HCT116 (cell line): ENCODE results near the gene RSRC1. TPM values are rescaled to one million over a fixed set of nuclear protein-coding genes. Genes with fewer than 3 reads are reported as not detected.
A peak's percentile ranks its signal among the peaks of the same experiment; 100 is the strongest.

Source experiments
- ATAC-seq: fragments of 200-7000 bp; cut with Tn5 transposase; 2 replicates; pipeline ENCODE4 v1.9.1; 2020; ENCODE audit warnings: mild to moderate bottlenecking, moderate library complexity
- BruUV-seq: library from RNA; stranded (reverse); fragments of 400-500 nt; replicated peaks from 2 replicates; lab custom pipeline; 2021; lab: Mats Ljungman, UMichigan
- CTCF ChIA-PET: fragments of 300-600 bp; sonication (Branson Sonifier 250); formaldehyde crosslinking; loops from one replicate; lab custom pipeline; 2021; ENCODE audit warnings: antibody characterized with exemption; lab: Charles Lee
- POLR2A ChIA-PET: fragments of 300-600, 350-600 bp; sonication (Branson Sonifier 250); formaldehyde crosslinking; loops from one replicate; lab custom pipeline; 2021; ENCODE audit warnings: antibody characterized with exemption; lab: Charles Lee
- RAD21 ChIA-PET, 2 experiments: fragments of 300-600 bp; sonication (Branson Sonifier 250); formaldehyde crosslinking; loops; one replicate each; lab custom pipeline; 2023; ENCODE audit warnings: low total read pairs in 2 of 2; ENCODE audit not compliant: uncharacterized antibody in 2 of 2, unreplicated experiment in 2 of 2, low non-redundant PET in 1 of 2; lab: Charles Lee
- DNase-seq: peaks from one replicate; pipeline ENCODE4 v3.0.0-alpha.2; 2010; ENCODE audit warnings: low read depth, low spot score
- H2AFZ ChIP-seq: fragments of 200-600 bp; shearing (Covaris generic), sonication (generic); 2 replicates; pipeline ENCODE4 v1.6.1; 2017; ENCODE audit warnings: low read depth, mixed run types, mixed read lengths, antibody characterized with exemption, low read length; ENCODE audit not compliant: poor library complexity, severe bottlenecking
- H3K27ac ChIP-seq: 2 replicates; pipeline ENCODE4 v1.5.1; 2012; ENCODE audit warnings: low read depth, low read length
- H3K27me3 ChIP-seq: fragments of 200-600 bp; sonication (generic); 2 replicates; pipeline ENCODE4 v1.6.1; 2016; ENCODE audit warnings: mixed run types, low read length, mixed read lengths; ENCODE audit not compliant: insufficient read depth
- H3K36me3 ChIP-seq, 2 experiments: fragments of 200-500 bp in 1 of 2; fragments of 200-600 bp in 1 of 2; sonication (Bioruptor generic) in 1 of 2; sonication (generic) in 1 of 2; 2 replicates each; pipeline versions ENCODE4 v1.5.1 to v1.6.1; 2014 to 2016; ENCODE audit warnings: low read length in 2 of 2, inconsistent platforms in 1 of 2, mixed read lengths in 1 of 2, mixed run types in 1 of 2; ENCODE audit not compliant: insufficient read depth in 2 of 2, control insufficient read depth in 1 of 2
- H3K4me1 ChIP-seq, 2 experiments: fragments of 200-600 bp in 1 of 2; sonication (generic) in 1 of 2; 2 replicates each; pipeline versions ENCODE4 v1.5.1 to v1.6.1; 2012 to 2017; ENCODE audit warnings: low read length in 2 of 2, inconsistent platforms in 1 of 2, mild to moderate bottlenecking in 1 of 2, mixed read lengths in 1 of 2, mixed run types in 1 of 2, moderate library complexity in 1 of 2; ENCODE audit not compliant: insufficient read depth in 2 of 2, control insufficient read depth in 1 of 2
- H3K4me2 ChIP-seq: fragments of 200-600 bp; sonication (generic); 2 replicates; pipeline ENCODE4 v1.6.1; 2017; ENCODE audit warnings: mixed run types, low read length, mixed read lengths
- H3K4me3 ChIP-seq, 2 experiments: fragments of 200-600 bp in 1 of 2; sonication (generic) in 1 of 2; replicated peaks in 1 of 2; 2 replicates each; pipeline ENCODE4 v1.5.1; 2011 to 2016; ENCODE audit warnings: low read length in 2 of 2, control low read depth in 1 of 2, low read depth in 1 of 2, mild to moderate bottlenecking in 1 of 2, mixed read lengths in 1 of 2, mixed run types in 1 of 2
- H3K79me2 ChIP-seq: fragments of 200-600 bp; sonication (generic); 2 replicates; pipeline ENCODE4 v1.6.1; 2017; ENCODE audit warnings: mild to moderate bottlenecking, mixed run types, low read length, moderate library complexity, mixed read lengths; ENCODE audit not compliant: insufficient read depth
- H3K9ac ChIP-seq: fragments of 200-600 bp; sonication (generic); 2 replicates; pipeline ENCODE4 v1.6.1; 2016; ENCODE audit warnings: low read length, mixed read lengths
- H3K9me2 ChIP-seq: fragments of 200-600 bp; sonication (generic), shearing (Covaris generic); 2 replicates; pipeline ENCODE4 v1.6.1; 2017; ENCODE audit warnings: mixed run types, mild to moderate bottlenecking, moderate library complexity; ENCODE audit not compliant: insufficient read depth
- H3K9me3 ChIP-seq, 2 experiments: fragments of 200-500 bp in 1 of 2; fragments of 200-600 bp in 1 of 2; sonication (Bioruptor generic) in 1 of 2; sonication (generic) in 1 of 2; 2 replicates each; pipeline ENCODE4 v1.6.1; 2014 to 2017; ENCODE audit warnings: low read length in 2 of 2, mixed read lengths in 2 of 2, inconsistent platforms in 1 of 2, low read depth in 1 of 2, mild to moderate bottlenecking in 1 of 2, mixed run types in 1 of 2, moderate library complexity in 1 of 2; ENCODE audit not compliant: control insufficient read depth in 1 of 2, insufficient read depth in 1 of 2
- H4K20me1 ChIP-seq: fragments of 200-600 bp; sonication (generic), shearing (Covaris generic); 2 replicates; pipeline ENCODE4 v1.6.1; 2017; ENCODE audit warnings: mixed run types, mild to moderate bottlenecking, moderate library complexity; ENCODE audit not compliant: insufficient read depth
- CEBPB ChIP-seq: IDR thresholded peaks from 2 replicates; pipeline ENCODE4 v1.6.1; 2012; ENCODE audit warnings: low read depth
- EGR1 ChIP-seq: IDR thresholded peaks from 2 replicates; pipeline ENCODE4 v1.6.1; 2012; ENCODE audit warnings: low read depth
- JUND ChIP-seq: IDR thresholded peaks from 2 replicates; pipeline ENCODE4 v1.6.1; 2012
- SP1 ChIP-seq: IDR thresholded peaks from 2 replicates; pipeline ENCODE4 v1.6.1; 2012; ENCODE audit warnings: low read depth
- TCF7L2 ChIP-seq: IDR thresholded peaks from 2 replicates; pipeline ENCODE4 v1.7.0; 2011; ENCODE audit warnings: borderline replicate concordance, inconsistent platforms; ENCODE audit not compliant: insufficient read depth, insufficient read length; ENCODE audit errors: extremely low read depth
- intact Hi-C: fragments of 100-400 bp; cut with micrococcal nuclease; formaldehyde crosslinking; loops from 2 replicates; pipeline ENCODE4 v1.10.0; 2022
- total RNA-seq: library from RNA; stranded (reverse); gene quantifications from one replicate; pipeline ENCODE4 v1.2.1, GENCODE V29; 2021; ENCODE audit not compliant: unreplicated experiment
- TF ChIP-seq, protein P1 (sequence below): IDR thresholded peaks from 2 replicates; pipeline ENCODE4 v1.6.1; 2012
- TF ChIP-seq, protein P2 (sequence below): IDR thresholded peaks from 2 replicates; pipeline ENCODE4 v1.6.1; 2011; ENCODE audit warnings: mild to moderate bottlenecking, low read length, moderate library complexity; ENCODE audit not compliant: insufficient replicate concordance; ENCODE audit errors: extremely low read depth

RSRC1 gene
- total RNA-seq, 1 experiment from 2014 or later = 37.1 TPM

DNA sequence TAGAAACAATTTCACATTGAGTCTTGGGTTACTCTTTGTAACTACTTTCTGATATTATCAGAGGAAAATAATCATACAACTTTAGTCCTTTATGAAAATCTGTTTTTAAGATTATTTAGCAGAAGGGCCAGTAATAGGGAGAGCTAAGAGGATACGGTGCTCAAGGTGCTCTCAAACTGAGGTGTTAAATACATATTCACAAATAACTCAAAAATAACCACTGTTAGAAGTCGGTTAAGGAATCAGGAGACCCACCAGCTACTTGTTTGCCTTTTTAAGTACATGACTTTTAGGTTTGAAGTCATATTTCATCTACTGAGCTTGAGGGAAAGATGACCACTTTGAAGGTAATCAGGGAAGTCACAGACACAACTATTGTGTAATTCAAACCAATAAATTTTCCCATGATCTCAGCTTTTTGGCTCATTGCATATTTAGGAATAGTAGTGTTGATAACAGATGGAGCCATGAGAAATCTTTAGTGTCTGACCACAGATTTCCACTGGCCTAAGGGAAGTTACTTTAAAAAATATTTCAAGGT, 1.4 kb upstream of the RSRC1 start:
- POLR2A ChIA-PET = no interaction called here
- H3K4me1 ChIP-seq = peaks cover 0 to 28% of the 10 kb centered on the region in 2 experiments; a peak in 2 of 4 replicates

More for the DNA sequence above, 1.4 kb upstream of the RSRC1 start:
- intact Hi-C loops = loop anchor here (10.0 kb wide), 1 partner anchor 206 kb away; no protein-coding TSS in a partner anchor
- Histone ChIP-seq H4K20me1 (no peaks in the 10 kb centered on the region), H2AFZ (no peak overlapping the region), H3K4me2 (peak overlapping the region; percentile 91; the same call in 1 of the 2 replicates), H3K4me3 (no peak overlapping the region), H3K9me3 (no peaks in the 10 kb centered on the region), H3K79me2 (peaks cover 31% of the 10 kb centered on the region), H3K9ac (no peak overlapping the region), H3K36me3 (no peaks in the 10 kb centered on the region), H3K27ac (no peak overlapping the region), H3K9me2 (no peaks in the 10 kb centered on the region), H3K27me3 (no peaks in the 10 kb centered on the region)
- RAD21 ChIA-PET = no interaction called here
- CTCF ChIA-PET = no interaction called here
- TF ChIP-seq SP1 (no peak), JUND (no peak), CEBPB (no peak), TCF7L2 (no peak), EGR1 (no peak)
- TF ChIP-seq, protein P1, sequence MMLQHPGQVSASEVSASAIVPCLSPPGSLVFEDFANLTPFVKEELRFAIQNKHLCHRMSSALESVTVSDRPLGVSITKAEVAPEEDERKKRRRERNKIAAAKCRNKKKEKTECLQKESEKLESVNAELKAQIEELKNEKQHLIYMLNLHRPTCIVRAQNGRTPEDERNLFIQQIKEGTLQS = no peak
- TF ChIP-seq, protein P2, sequence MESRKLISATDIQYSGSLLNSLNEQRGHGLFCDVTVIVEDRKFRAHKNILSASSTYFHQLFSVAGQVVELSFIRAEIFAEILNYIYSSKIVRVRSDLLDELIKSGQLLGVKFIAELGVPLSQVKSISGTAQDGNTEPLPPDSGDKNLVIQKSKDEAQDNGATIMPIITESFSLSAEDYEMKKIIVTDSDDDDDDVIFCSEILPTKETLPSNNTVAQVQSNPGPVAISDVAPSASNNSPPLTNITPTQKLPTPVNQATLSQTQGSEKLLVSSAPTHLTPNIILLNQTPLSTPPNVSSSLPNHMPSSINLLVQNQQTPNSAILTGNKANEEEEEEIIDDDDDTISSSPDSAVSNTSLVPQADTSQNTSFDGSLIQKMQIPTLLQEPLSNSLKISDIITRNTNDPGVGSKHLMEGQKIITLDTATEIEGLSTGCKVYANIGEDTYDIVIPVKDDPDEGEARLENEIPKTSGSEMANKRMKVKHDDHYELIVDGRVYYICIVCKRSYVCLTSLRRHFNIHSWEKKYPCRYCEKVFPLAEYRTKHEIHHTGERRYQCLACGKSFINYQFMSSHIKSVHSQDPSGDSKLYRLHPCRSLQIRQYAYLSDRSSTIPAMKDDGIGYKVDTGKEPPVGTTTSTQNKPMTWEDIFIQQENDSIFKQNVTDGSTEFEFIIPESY = no peak
- DNase-seq (no peak), ATAC-seq (no peak)
- no TSS peak for BruUV-seq
